Astrocyte (in vitro differentiated cells and primary cell): ENCODE data around the gene RDM1. TPM values are rescaled to one million over a fixed set of nuclear protein-coding genes. Genes with fewer than 3 reads are reported as not detected.
A peak's percentile ranks its signal among the peaks of the same experiment; 100 is the strongest.

Experiments
- DNase-seq: peaks from one replicate; pipeline ENCODE4 v3.0.0-alpha.2; 2010; ENCODE audit warnings: low read depth
- FAIRE-seq: peaks from 2 replicates; lab custom pipeline; 2011; peaks lifted over from hg19 to GRCh38; lab: Jason Lieb, UNC
- H2AFZ ChIP-seq: 2 replicates; pipeline ENCODE4 v1.6.0; 2012; ENCODE audit warnings: low read depth, low read length, inconsistent platforms
- H3K27ac ChIP-seq: 2 replicates; pipeline ENCODE4 v1.5.1; 2011; ENCODE audit warnings: low read depth, low read length, inconsistent platforms
- H3K27me3 ChIP-seq: 2 replicates; pipeline ENCODE4 v1.6.0; 2011; ENCODE audit warnings: low read length, inconsistent platforms; ENCODE audit not compliant: insufficient read depth
- H3K36me3 ChIP-seq: 2 replicates; pipeline ENCODE4 v1.5.1; 2011; ENCODE audit warnings: low read length, inconsistent platforms; ENCODE audit not compliant: insufficient read depth
- H3K4me1 ChIP-seq: 2 replicates; pipeline ENCODE4 v1.5.1; 2011; ENCODE audit warnings: low read length, inconsistent platforms; ENCODE audit not compliant: insufficient read depth
- H3K4me2 ChIP-seq: 2 replicates; pipeline ENCODE4 v1.6.0; 2012; ENCODE audit warnings: low read length, inconsistent platforms
- H3K4me3 ChIP-seq: 2 replicates; pipeline ENCODE4 v1.5.1; 2011; ENCODE audit warnings: low read depth, mild to moderate bottlenecking, low read length, inconsistent platforms; ENCODE audit not compliant: insufficient read depth
- H3K79me2 ChIP-seq: 2 replicates; pipeline ENCODE4 v1.6.0; 2012; ENCODE audit warnings: mild to moderate bottlenecking, low read length, inconsistent platforms; ENCODE audit not compliant: insufficient read depth
- H3K9ac ChIP-seq: 2 replicates; pipeline ENCODE4 v1.6.0; 2012; ENCODE audit warnings: mild to moderate bottlenecking, low read length, inconsistent platforms
- H3K9me3 ChIP-seq: 2 replicates; pipeline ENCODE4 v1.5.1; 2012; ENCODE audit warnings: low read depth, mild to moderate bottlenecking, low read length, inconsistent platforms; ENCODE audit not compliant: insufficient read depth
- H4K20me1 ChIP-seq: 2 replicates; pipeline ENCODE4 v1.6.0; 2012; ENCODE audit warnings: low read length, inconsistent platforms; ENCODE audit not compliant: insufficient read depth
- H3K27ac Mint-ChIP-seq: one replicate; pipeline ENCODE4 v1.8.0; 2021; ENCODE audit warnings: mild to moderate bottlenecking, mixed read lengths; ENCODE audit not compliant: unreplicated experiment
- H3K27me3 Mint-ChIP-seq: one replicate; pipeline ENCODE4 v1.8.0; 2021; ENCODE audit warnings: low read depth, mixed read lengths; ENCODE audit not compliant: unreplicated experiment
- H3K36me3 Mint-ChIP-seq: one replicate; pipeline ENCODE4 v1.8.0; 2021; ENCODE audit warnings: low read depth, mixed read lengths; ENCODE audit not compliant: unreplicated experiment
- H3K4me1 Mint-ChIP-seq: one replicate; pipeline ENCODE4 v1.8.0; 2021; ENCODE audit warnings: low read depth, mixed read lengths; ENCODE audit not compliant: unreplicated experiment
- H3K4me3 Mint-ChIP-seq: one replicate; pipeline ENCODE4 v1.8.0; 2021; ENCODE audit warnings: mild to moderate bottlenecking, moderate library complexity, mixed read lengths; ENCODE audit not compliant: unreplicated experiment
- H3K9me3 Mint-ChIP-seq: one replicate; pipeline ENCODE4 v1.8.0; 2021; ENCODE audit warnings: mild to moderate bottlenecking, mixed read lengths; ENCODE audit not compliant: unreplicated experiment
- EZH2 ChIP-seq: IDR thresholded peaks from 2 replicates; pipeline ENCODE4 v1.6.1; 2012; ENCODE audit warnings: mild to moderate bottlenecking, low read length, inconsistent platforms; ENCODE audit not compliant: insufficient read depth
- total RNA-seq: library from RNA; stranded (reverse); gene quantifications from 2 replicates; pipeline ENCODE4 v1.2.1, GENCODE V29; 2021
- TF ChIP-seq, protein P1 (sequence below): IDR thresholded peaks from 2 replicates; pipeline ENCODE4 v1.5.1; 2011; ENCODE audit warnings: low read depth, mild to moderate bottlenecking, inconsistent platforms, low read length, moderate library complexity; ENCODE audit not compliant: insufficient read depth

The RDM1 gene
- total RNA-seq, 1 donor from 2014 or later: not detected

DNA sequence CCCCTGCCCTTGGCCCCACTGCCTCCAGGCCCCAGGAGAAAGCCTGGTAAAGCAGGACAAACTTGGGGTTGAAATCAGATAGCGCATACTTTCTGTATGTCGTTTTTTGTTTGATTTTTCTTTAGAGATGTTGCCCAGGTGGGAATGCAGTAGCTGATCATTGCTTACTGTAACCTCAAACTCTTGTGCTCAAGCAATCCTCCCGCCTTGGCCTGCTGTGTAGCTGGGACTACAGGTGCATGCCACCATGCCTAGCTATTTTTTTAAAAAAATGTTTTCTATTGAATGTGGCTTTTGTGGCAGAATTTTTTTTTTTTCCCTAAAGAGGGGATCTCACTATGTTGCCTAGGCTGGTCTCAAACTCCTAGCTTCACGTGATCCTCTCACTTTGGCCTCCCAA, 39.3 kb downstream of the RDM1 start:
- Histone ChIP-seq H4K20me1 (no peaks in the 10 kb centered on the region), H3K27ac (no peak overlapping the region), H3K27me3 (no peaks in the 10 kb centered on the region), H3K9me3 (no peaks in the 10 kb centered on the region), H3K9ac (no peak overlapping the region), H3K4me2 (no peak overlapping the region), H3K4me3 (no peak overlapping the region), H3K4me1 (peaks cover 8% of the 10 kb centered on the region), H3K79me2 (no peaks in the 10 kb centered on the region), H3K36me3 (no peaks in the 10 kb centered on the region), H2AFZ (no peak overlapping the region)
- Mint-ChIP-seq H3K27me3 (no peaks in the 10 kb centered on the region), H3K36me3 (no peaks in the 10 kb centered on the region), H3K27ac (peak overlapping the region; percentile 18), H3K4me3 (no peak overlapping the region), H3K4me1 (peaks cover 27% of the 10 kb centered on the region), H3K9me3 (no peaks in the 10 kb centered on the region)
- DNase-seq: no peak
- no peak for FAIRE-seq
- no peak for TF ChIP-seq EZH2
- TF ChIP-seq, protein P1, sequence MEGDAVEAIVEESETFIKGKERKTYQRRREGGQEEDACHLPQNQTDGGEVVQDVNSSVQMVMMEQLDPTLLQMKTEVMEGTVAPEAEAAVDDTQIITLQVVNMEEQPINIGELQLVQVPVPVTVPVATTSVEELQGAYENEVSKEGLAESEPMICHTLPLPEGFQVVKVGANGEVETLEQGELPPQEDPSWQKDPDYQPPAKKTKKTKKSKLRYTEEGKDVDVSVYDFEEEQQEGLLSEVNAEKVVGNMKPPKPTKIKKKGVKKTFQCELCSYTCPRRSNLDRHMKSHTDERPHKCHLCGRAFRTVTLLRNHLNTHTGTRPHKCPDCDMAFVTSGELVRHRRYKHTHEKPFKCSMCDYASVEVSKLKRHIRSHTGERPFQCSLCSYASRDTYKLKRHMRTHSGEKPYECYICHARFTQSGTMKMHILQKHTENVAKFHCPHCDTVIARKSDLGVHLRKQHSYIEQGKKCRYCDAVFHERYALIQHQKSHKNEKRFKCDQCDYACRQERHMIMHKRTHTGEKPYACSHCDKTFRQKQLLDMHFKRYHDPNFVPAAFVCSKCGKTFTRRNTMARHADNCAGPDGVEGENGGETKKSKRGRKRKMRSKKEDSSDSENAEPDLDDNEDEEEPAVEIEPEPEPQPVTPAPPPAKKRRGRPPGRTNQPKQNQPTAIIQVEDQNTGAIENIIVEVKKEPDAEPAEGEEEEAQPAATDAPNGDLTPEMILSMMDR: no peak

DNA sequence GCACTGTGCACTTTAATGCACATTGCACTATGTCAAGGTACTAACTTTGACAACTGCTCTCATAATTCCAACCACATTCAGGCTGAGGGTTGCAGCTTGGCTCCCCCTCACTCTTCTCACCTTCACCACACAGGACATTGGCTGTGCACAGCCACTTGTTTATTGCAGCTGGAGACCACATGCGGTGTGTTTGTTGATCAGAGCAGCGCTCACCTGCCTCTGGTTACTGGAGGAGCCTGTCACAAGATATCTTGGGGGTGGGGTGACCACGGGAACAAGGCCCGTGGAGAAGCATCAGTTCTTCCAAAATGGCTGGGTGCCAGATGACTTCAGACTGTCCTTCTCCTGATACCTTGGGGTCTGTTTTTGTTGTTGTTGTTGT, 39.8 kb downstream of the RDM1 start:
- H3K27ac ChIP-seq: no peak overlapping the region
- no peaks in the 10 kb centered on the region for H4K20me1 ChIP-seq
- no peaks in the 10 kb centered on the region for H3K9me3 ChIP-seq
- H3K27me3 ChIP-seq: no peaks in the 10 kb centered on the region
- peak overlapping the region; percentile 66 for H3K27ac Mint-ChIP-seq
- peaks cover 23% of the 10 kb centered on the region for H3K4me1 Mint-ChIP-seq
- no peak overlapping the region for H3K4me2 ChIP-seq
- DNase-seq (no peak), FAIRE-seq (no peak)
- H3K79me2 ChIP-seq: no peaks in the 10 kb centered on the region
- no peak overlapping the region for H3K4me3 ChIP-seq
- no peaks in the 10 kb centered on the region for H3K9me3 Mint-ChIP-seq
- H3K4me1 ChIP-seq: peaks cover 8% of the 10 kb centered on the region
- no peak overlapping the region for H2AFZ ChIP-seq
- no peak overlapping the region for H3K9ac ChIP-seq
- H3K4me3 Mint-ChIP-seq: no peak overlapping the region
- no peak for TF ChIP-seq EZH2
- TF ChIP-seq, protein P1: no peak
- no peaks in the 10 kb centered on the region for H3K36me3 ChIP-seq
- no peaks in the 10 kb centered on the region for H3K27me3 Mint-ChIP-seq
- no peaks in the 10 kb centered on the region for H3K36me3 Mint-ChIP-seq

DNA sequence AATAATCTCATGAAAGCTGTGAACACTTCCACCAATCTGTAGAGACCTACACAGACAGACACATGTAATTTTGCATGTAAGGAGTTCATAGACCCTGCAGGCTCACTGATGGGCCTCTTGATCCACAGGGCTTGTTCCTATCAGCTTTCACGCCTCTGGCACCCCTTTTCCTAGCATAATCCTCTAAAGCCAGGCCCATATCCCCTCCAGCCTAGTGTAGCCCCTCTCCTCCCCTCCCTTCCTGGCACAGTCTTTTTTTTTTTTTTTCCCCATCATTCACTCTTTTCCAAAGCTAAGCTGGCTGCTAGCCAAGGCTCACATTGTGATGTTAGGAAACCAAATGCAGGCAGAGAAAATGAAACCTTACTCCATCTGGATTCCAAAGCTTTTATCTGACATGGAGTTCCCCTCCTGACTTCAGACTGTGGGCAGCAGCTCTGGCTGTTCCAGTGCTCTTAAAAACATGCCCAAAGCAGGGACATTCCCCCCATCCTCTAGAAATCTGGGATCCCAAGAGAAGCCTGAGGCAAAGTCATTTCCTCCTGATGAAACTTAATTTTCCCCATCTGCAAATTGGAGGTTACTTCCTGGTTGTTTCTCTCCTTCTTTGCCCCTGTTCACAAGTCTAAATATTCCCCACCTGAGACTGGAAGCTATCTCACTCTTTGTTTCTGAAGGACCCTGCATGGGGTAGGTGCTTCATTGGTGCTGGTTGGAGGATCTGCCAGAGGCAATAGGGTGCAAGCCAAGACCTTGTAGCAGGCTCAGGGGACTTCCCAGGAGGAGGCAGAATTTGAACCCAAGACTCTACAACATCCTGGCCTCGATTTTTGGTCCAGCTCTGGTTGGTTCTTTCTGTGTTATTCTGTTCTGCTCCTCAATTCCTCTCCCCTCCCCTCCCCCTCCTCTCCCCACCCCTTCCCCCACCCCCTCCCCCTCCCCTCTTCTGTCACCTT, 40.5 kb downstream of the RDM1 start:
- no peak overlapping the region for H3K4me3 Mint-ChIP-seq
- peaks cover 2% of the 10 kb centered on the region for H3K9me3 Mint-ChIP-seq
- no peak overlapping the region for H3K4me3 ChIP-seq
- TF ChIP-seq, protein P1: no peak
- TF ChIP-seq EZH2: no peak
- peaks cover 16% of the 10 kb centered on the region for H3K4me1 Mint-ChIP-seq
- peak overlapping the region; percentile 21 for H3K4me2 ChIP-seq
- peak overlapping the region; percentile 37 for H2AFZ ChIP-seq
- no peak overlapping the region for H3K9ac ChIP-seq
- H3K9me3 ChIP-seq: no peaks in the 10 kb centered on the region
- H3K27ac Mint-ChIP-seq: peak overlapping the region; percentile 43
- FAIRE-seq (no peak), DNase-seq (peak; percentile 56)
- no peaks in the 10 kb centered on the region for H3K79me2 ChIP-seq
- no peaks in the 10 kb centered on the region for H4K20me1 ChIP-seq
- no peaks in the 10 kb centered on the region for H3K36me3 Mint-ChIP-seq
- H3K4me1 ChIP-seq: peaks cover 5% of the 10 kb centered on the region
- H3K27ac ChIP-seq: peak overlapping the region; percentile 9
- no peaks in the 10 kb centered on the region for H3K27me3 ChIP-seq
- H3K36me3 ChIP-seq: no peaks in the 10 kb centered on the region
- H3K27me3 Mint-ChIP-seq: no peaks in the 10 kb centered on the region
